Neural progenitor cell (in vitro differentiated cells): ENCODE measurements around the gene ALG6. TPM values are rescaled to one million over a fixed set of nuclear protein-coding genes. Genes with fewer than 3 reads are reported as not detected.

ENCODE experiments used
- DNase-seq: peaks from one replicate; pipeline ENCODE4 v3.0.0-alpha.2; 2016; ENCODE audit warnings: low spot score
- H2AFZ ChIP-seq: fragments of 200-600 bp; sonication (generic); replicated peaks from 2 replicates; pipeline ENCODE4 v1.6.1; 2016; ENCODE audit warnings: antibody characterized with exemption
- H3F3A ChIP-seq: fragments of 200-600 bp; sonication (generic); 2 replicates; pipeline ENCODE4 v1.6.1; 2016; ENCODE audit warnings: antibody characterized with exemption, low read depth
- H3K27ac ChIP-seq: fragments of 200-600 bp; sonication (generic); 2 replicates; pipeline ENCODE4 v1.5.1; 2016; ENCODE audit warnings: mild to moderate bottlenecking
- H3K27me3 ChIP-seq: fragments of 200-600 bp; sonication (generic); 2 replicates; pipeline ENCODE4 v1.6.1; 2016; ENCODE audit warnings: mild to moderate bottlenecking, moderate library complexity
- H3K36me3 ChIP-seq: fragments of 200-600 bp; sonication (generic); 2 replicates; pipeline ENCODE4 v1.5.1; 2016
- H3K4me1 ChIP-seq: fragments of 200-600 bp; sonication (generic); 2 replicates; pipeline ENCODE4 v1.6.1; 2016; ENCODE audit warnings: mixed run types
- H3K4me2 ChIP-seq: fragments of 200-600 bp; sonication (generic); 2 replicates; pipeline ENCODE4 v1.6.1; 2016
- H3K4me3 ChIP-seq: fragments of 200-600 bp; sonication (generic); 2 replicates; pipeline ENCODE4 v1.5.1; 2016
- H3K79me2 ChIP-seq: fragments of 200-600 bp; sonication (generic); 2 replicates; pipeline ENCODE4 v1.6.1; 2016; ENCODE audit warnings: low read depth
- H3K9ac ChIP-seq: fragments of 200-600 bp; sonication (generic); 2 replicates; pipeline ENCODE4 v1.6.1; 2016
- H3K9me3 ChIP-seq: fragments of 200-600 bp; sonication (generic); 2 replicates; pipeline ENCODE4 v1.5.1; 2016; ENCODE audit warnings: low read depth
- H4K20me1 ChIP-seq: fragments of 200-600 bp; sonication (generic); 2 replicates; pipeline ENCODE4 v1.6.1; 2016; ENCODE audit warnings: low read depth
- H3K27ac Mint-ChIP-seq: 3 replicates; pipeline ENCODE4 v1.8.0; 2021; ENCODE audit warnings: mixed read lengths
- H3K27me3 Mint-ChIP-seq: 2 replicates; pipeline ENCODE4 v1.8.0; 2022; ENCODE audit warnings: low read depth, mild to moderate bottlenecking, inconsistent platforms, moderate library complexity, mixed read lengths; ENCODE audit not compliant: insufficient read depth
- H3K36me3 Mint-ChIP-seq: 3 replicates; pipeline ENCODE4 v1.8.0; 2021; ENCODE audit warnings: mixed read lengths
- H3K4me1 Mint-ChIP-seq: 3 replicates; pipeline ENCODE4 v1.8.0; 2021; ENCODE audit warnings: mixed read lengths
- H3K4me3 Mint-ChIP-seq: 3 replicates; pipeline ENCODE4 v1.8.0; 2021; ENCODE audit warnings: mild to moderate bottlenecking, moderate library complexity, mixed read lengths
- H3K9me3 Mint-ChIP-seq: 3 replicates; pipeline ENCODE4 v1.8.0; 2020; ENCODE audit warnings: mixed read lengths
- CTCF ChIP-seq: fragments of 200-600 bp; sonication (generic); IDR thresholded peaks from 2 replicates; pipeline ENCODE4 v1.5.1; 2017; ENCODE audit warnings: antibody characterized with exemption, mild to moderate bottlenecking
- EZH2 ChIP-seq: fragments of 200-600 bp; sonication (generic); IDR thresholded peaks from 2 replicates; pipeline ENCODE4 v1.6.1; 2017; ENCODE audit warnings: antibody characterized with exemption, mild to moderate bottlenecking, moderate library complexity
- EZH2phosphoT487 ChIP-seq: fragments of 200-600 bp; sonication (generic); IDR thresholded peaks from 2 replicates; pipeline ENCODE4 v1.6.1; 2017; ENCODE audit warnings: antibody characterized with exemption
- total RNA-seq: library from RNA; depleted of rRNA; stranded (reverse); fragments of >200 nt; gene quantifications from 2 replicates; pipeline ENCODE4 v1.2.3, GENCODE V29; 2015; ENCODE audit warnings: low replicate concordance

The ALG6 gene
- total RNA-seq, 1 donor from 2014 or later = 41.7 TPM

GRCh38 chr1:63407002-63407401 lies 39.6 kb downstream of the ALG6 start:
- TF ChIP-seq CTCF (no peak), EZH2 (no peak), EZH2phosphoT487 (no peak)
- Histone ChIP-seq H3K9me3 (no peaks in the 10 kb centered on the region), H3K4me2 (no peak overlapping the region), H2AFZ (no peak overlapping the region), H3K36me3 (peaks cover 11% of the 10 kb centered on the region), H4K20me1 (no peaks in the 10 kb centered on the region), H3K79me2 (no peaks in the 10 kb centered on the region), H3F3A (peaks cover 4% of the 10 kb centered on the region), H3K4me3 (no peak overlapping the region), H3K27me3 (no peaks in the 10 kb centered on the region), H3K9ac (no peak overlapping the region), H3K4me1 (peaks cover 4% of the 10 kb centered on the region), H3K27ac (no peak overlapping the region)
- H3K36me3 Mint-ChIP-seq = no peaks in the 10 kb centered on the region
- DNase-seq = no peak
- no peaks in the 10 kb centered on the region for H3K4me1 Mint-ChIP-seq
- H3K27ac Mint-ChIP-seq = no peak overlapping the region
- no peaks in the 10 kb centered on the region for H3K9me3 Mint-ChIP-seq
- no peaks in the 10 kb centered on the region for H3K27me3 Mint-ChIP-seq
- no peak overlapping the region for H3K4me3 Mint-ChIP-seq

DNA sequence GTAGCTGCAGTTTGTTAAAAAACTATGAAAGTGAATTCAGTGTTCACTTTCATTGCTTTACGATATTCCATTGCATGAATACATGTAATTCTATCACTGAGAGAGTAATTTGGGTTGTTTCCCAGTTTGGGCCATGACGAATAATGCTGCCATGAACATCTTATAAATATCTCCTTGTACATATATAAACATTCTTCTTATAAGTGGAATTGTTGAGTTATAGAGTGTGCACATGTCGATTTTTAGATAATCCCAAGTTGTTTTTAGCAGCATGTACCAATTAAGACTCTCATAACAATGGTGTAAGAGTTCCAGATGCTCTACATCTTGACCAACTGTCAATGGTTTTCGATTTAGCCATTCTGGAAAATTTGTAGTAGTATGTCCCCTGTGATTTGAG lies 40.9 kb downstream of the ALG6 start:
- no peak overlapping the region for H3K27ac Mint-ChIP-seq
- H3K4me1 Mint-ChIP-seq = no peaks in the 10 kb centered on the region

DNA sequence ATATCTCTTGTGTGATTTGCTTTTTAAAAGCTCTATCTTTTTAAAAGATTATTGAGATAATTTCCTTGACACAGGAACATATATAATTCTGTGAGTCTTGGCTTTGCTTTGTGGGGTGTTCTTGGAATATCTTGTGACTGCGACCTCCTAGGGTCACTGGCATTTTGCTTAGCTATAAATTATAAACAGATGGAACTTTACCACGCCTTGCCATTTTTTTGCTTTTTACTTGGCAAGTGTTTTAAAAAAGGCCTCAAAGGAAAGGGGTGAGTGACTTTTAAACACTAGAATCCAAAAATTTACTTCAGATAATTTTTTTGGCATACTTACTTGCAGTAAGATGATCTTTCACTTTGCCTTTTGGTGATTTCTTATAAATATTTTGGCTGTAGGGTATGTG lies 43.6 kb downstream of the ALG6 start:
- no peaks in the 10 kb centered on the region for H3K27me3 ChIP-seq
- H3K9me3 ChIP-seq = no peaks in the 10 kb centered on the region
- no peak overlapping the region for H3K4me3 Mint-ChIP-seq
- H3K36me3 Mint-ChIP-seq = no peaks in the 10 kb centered on the region
- H2AFZ ChIP-seq = no peak overlapping the region
- H3K27ac ChIP-seq = no peak overlapping the region
- no peaks in the 10 kb centered on the region for H4K20me1 ChIP-seq
- H3F3A ChIP-seq = peaks cover 8% of the 10 kb centered on the region
- H3K27me3 Mint-ChIP-seq = no peaks in the 10 kb centered on the region
- H3K9ac ChIP-seq = no peak overlapping the region
- H3K4me1 Mint-ChIP-seq = no peaks in the 10 kb centered on the region
- peaks cover 7% of the 10 kb centered on the region for H3K4me1 ChIP-seq
- no peak for TF ChIP-seq EZH2phosphoT487
- no peak overlapping the region for H3K4me2 ChIP-seq
- DNase-seq = no peak
- no peaks in the 10 kb centered on the region for H3K9me3 Mint-ChIP-seq
- no peak overlapping the region for H3K4me3 ChIP-seq
- no peaks in the 10 kb centered on the region for H3K79me2 ChIP-seq
- no peaks in the 10 kb centered on the region for H3K36me3 ChIP-seq
- H3K27ac Mint-ChIP-seq = no peak overlapping the region

More for the DNA sequence above, 40.9 kb downstream of the ALG6 start:
- Histone ChIP-seq H3K27me3 (no peaks in the 10 kb centered on the region), H3K9ac (no peak overlapping the region), H4K20me1 (no peaks in the 10 kb centered on the region), H3K4me2 (no peak overlapping the region), H3K9me3 (no peaks in the 10 kb centered on the region), H3K27ac (no peak overlapping the region), H3K4me3 (no peak overlapping the region), H3F3A (peaks cover 8% of the 10 kb centered on the region), H3K36me3 (peaks cover 11% of the 10 kb centered on the region), H2AFZ (no peak overlapping the region), H3K4me1 (peaks cover 7% of the 10 kb centered on the region), H3K79me2 (no peaks in the 10 kb centered on the region)
- Mint-ChIP-seq H3K9me3 (no peaks in the 10 kb centered on the region), H3K36me3 (no peaks in the 10 kb centered on the region), H3K4me3 (no peak overlapping the region), H3K27me3 (no peaks in the 10 kb centered on the region)
- DNase-seq = no peak
- TF ChIP-seq EZH2phosphoT487 (no peak), EZH2 (no peak), CTCF (no peak)

DNA sequence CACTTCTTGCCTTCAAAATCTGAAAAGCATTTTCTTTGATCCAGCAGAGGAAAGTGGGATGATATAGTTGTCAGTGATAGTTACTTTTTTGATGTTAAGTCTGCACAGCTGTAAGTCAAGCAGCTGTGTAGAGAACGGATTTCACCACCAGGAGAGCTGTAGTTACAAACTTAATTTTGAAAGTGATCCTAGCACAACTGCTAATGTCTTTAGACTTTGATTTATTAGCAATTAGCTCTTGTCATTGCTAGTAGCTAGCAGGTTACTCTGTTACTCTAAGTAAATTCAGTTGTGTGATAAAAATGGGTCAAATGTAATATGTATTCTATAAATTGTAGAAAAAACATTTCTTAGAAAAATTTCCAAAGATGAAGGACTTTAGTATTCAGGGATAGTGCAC lies 46.0 kb downstream of the ALG6 start:
- no peak overlapping the region for H3K27ac ChIP-seq
- H3K36me3 ChIP-seq = no peaks in the 10 kb centered on the region
- TF ChIP-seq EZH2 = no peak
- TF ChIP-seq EZH2phosphoT487 = no peak
- TF ChIP-seq CTCF = no peak
- H3K4me2 ChIP-seq = no peak overlapping the region
- no peak overlapping the region for H3K9ac ChIP-seq
- no peaks in the 10 kb centered on the region for H3K79me2 ChIP-seq
- H2AFZ ChIP-seq = no peak overlapping the region
- no peaks in the 10 kb centered on the region for H4K20me1 ChIP-seq
- H3K27ac Mint-ChIP-seq = no peak overlapping the region
- no peaks in the 10 kb centered on the region for H3K9me3 ChIP-seq
- no peaks in the 10 kb centered on the region for H3K27me3 ChIP-seq
- no peaks in the 10 kb centered on the region for H3K4me1 Mint-ChIP-seq
- peaks cover 8% of the 10 kb centered on the region for H3F3A ChIP-seq
- no peak overlapping the region for H3K4me3 Mint-ChIP-seq
- H3K27me3 Mint-ChIP-seq = no peaks in the 10 kb centered on the region
- DNase-seq = no peak
- no peaks in the 10 kb centered on the region for H3K36me3 Mint-ChIP-seq
- H3K4me1 ChIP-seq = peaks cover 7% of the 10 kb centered on the region
- no peaks in the 10 kb centered on the region for H3K9me3 Mint-ChIP-seq
- no peak overlapping the region for H3K4me3 ChIP-seq
